IPS DF 6.9 (cell line): ENCODE data around the gene ITGA6.

ENCODE experiments used
- DNase-seq: peaks from one replicate; pipeline ENCODE4 v3.0.0-alpha.2; 2013; ENCODE audit warnings: low read depth, low spot score
- H3K27ac ChIP-seq: one replicate; pipeline ENCODE4 v1.5.1; 2013; ENCODE audit warnings: low read length, control low read depth
- H3K27me3 ChIP-seq: 2 replicates; pipeline ENCODE4 v1.6.1; 2013; ENCODE audit warnings: mild to moderate bottlenecking, low read length; ENCODE audit not compliant: control insufficient read depth, insufficient read depth
- H3K36me3 ChIP-seq: 2 replicates; pipeline ENCODE4 v1.6.1; 2013; ENCODE audit warnings: low read length; ENCODE audit not compliant: control insufficient read depth, insufficient read depth
- H3K4me1 ChIP-seq: 2 replicates; pipeline ENCODE4 v1.6.1; 2013; ENCODE audit warnings: low read length; ENCODE audit not compliant: control insufficient read depth, insufficient read depth
- H3K4me3 ChIP-seq: 2 replicates; pipeline ENCODE4 v1.5.1; 2013; ENCODE audit warnings: mild to moderate bottlenecking, low read length
- H3K9me3 ChIP-seq: 2 replicates; pipeline ENCODE4 v1.6.1; 2013; ENCODE audit warnings: low read length, inconsistent platforms; ENCODE audit not compliant: control insufficient read depth, insufficient read depth
- WGBS: extraction: QIAGEN DNeasy Blood & Tissue Kit; methylation state at CpG from one replicate; pipeline ENCODE4 v1.1.7; 2013; ENCODE audit warnings: mixed read lengths, missing lambda C conversion rate; ENCODE audit not compliant: insufficient read length, insufficient coverage; 5-methylcytosine and 5-hydroxymethylcytosine counted together

ITGA6 gene

DNA sequence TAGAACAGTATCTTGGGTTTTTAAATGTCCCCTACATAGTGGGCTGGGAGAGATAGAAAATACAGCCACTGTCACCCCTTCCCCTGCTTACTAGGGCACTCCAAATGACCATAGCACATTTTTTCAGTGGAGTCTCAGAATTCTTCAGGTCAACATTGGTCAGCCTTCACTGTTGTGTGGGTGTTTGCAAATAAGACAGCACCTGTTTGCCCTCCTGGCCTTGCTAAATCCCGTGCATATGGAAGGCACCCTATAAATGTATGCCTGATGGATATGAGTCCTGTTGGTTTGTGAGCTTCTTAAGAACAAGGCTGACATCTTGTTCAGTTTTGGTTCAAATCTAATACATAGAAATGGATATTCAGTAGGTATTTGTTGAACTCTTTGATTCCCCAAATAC, 12.5 kb downstream of the ITGA6 start:
- Histone ChIP-seq H3K9me3 (no peaks in the 10 kb centered on the region), H3K4me3 (no peak overlapping the region), H3K27ac (no peak overlapping the region), H3K27me3 (no peaks in the 10 kb centered on the region), H3K36me3 (peaks cover 2% of the 10 kb centered on the region; the same call in 1 of the 2 replicates), H3K4me1 (peaks cover 11% of the 10 kb centered on the region)
- WGBS: no CpG with 5 or more reads among the region's 1 CpG
- no peak for DNase-seq

DNA sequence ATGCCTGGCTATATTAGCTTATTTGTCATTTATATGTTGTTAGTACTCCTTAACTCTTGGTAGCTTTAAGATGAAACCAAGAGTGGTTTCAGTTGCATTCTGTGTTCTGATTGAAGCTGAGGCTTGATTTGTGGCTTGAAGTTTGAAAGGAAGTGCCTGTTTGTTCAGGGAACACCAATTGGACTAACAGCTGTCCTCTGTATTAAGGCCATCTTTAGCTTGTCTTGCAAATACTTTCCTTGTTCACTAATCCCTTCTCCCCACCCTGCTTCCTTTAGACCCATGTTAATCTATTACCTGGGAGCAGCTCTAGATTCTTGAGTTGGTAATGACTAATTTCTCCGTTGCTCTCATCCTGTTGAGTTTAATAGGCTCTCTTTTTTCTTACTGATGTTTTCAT, 13.4 kb downstream of the ITGA6 start:
- DNase-seq: no peak
- Histone ChIP-seq H3K4me3 (no peak overlapping the region), H3K4me1 (peaks cover 6% of the 10 kb centered on the region; the same call in 1 of the 2 replicates), H3K27me3 (no peaks in the 10 kb centered on the region), H3K36me3 (peaks cover 2% of the 10 kb centered on the region; the same call in 1 of the 2 replicates), H3K27ac (no peak overlapping the region), H3K9me3 (no peaks in the 10 kb centered on the region)
- no CpG with 5 or more reads among the region's 1 CpG for WGBS

DNA sequence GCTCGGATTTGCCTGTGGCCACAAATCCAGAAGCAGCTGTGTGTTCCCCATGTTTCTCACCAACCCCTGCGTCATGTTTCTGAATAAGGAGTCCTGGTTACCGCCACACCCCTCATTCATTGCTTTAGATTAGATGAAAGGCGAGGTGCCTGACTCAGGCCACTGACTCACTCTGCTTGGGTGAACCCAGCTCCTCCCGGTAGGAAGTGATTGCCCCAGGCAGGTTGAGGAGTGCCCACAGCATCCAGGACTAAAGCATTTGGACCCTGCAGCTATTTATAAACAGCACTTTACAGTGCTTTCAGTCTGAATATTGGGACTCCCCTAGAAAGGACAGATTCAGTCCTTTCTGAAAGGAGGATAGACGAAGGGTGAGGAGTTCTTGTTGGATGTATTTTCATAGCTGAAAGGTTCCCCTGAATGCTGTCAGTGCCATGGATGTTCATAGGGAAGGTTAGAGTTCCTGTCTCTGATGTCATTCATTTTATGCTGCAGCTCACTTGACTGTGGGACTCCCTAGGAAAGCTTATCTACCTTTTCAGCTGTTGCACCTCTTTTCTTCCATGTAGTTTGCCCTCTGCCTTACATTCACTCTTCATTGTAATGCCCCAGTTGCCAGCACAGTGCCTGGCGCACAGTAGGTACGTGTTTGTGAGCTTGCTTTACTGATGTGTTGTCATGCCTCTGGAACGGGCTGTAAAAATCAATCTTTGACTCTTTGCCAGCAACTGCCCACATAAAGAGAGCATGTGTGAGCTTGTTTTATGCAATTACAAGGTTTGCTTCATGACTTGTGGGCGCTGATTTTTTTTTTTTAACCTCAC, 14.9 kb downstream of the ITGA6 start:
- no peak overlapping the region for H3K4me3 ChIP-seq
- H3K9me3 ChIP-seq: no peaks in the 10 kb centered on the region
- DNase-seq: no peak
- no CpG with 5 or more reads among the region's 10 CpGs for WGBS
- no peaks in the 10 kb centered on the region for H3K27me3 ChIP-seq
- H3K27ac ChIP-seq: no peak overlapping the region
- H3K4me1 ChIP-seq: peaks cover 4% of the 10 kb centered on the region; the same call in 1 of the 2 replicates
- H3K36me3 ChIP-seq: peaks cover 2% of the 10 kb centered on the region; the same call in 1 of the 2 replicates

DNA sequence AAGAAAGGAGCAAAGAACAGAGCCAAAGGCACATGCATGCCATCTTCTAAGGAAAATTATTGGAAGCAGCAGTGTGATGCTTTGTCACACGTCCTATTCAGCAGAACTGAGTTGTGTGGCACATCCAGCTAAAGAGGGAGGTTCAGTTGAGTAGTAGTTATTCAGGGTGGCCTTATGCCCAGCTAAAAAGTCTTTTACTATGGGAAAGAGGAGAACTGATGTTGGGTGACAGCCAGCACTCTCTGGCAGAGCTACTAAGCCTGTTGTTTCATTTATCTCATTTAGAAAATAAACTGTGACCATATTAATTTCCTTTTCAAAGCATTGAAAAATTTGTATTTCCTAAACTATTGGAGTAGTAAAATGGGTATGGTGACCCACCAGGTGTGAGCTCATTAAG, 18.5 kb downstream of the ITGA6 start:
- Histone ChIP-seq H3K9me3 (no peaks in the 10 kb centered on the region), H3K27me3 (no peaks in the 10 kb centered on the region), H3K36me3 (peaks cover 2% of the 10 kb centered on the region; the same call in 1 of the 2 replicates), H3K4me1 (0 out of 2 replicates have a peak, but pooled peaks cover 2% of the 10 kb centered on the region), H3K27ac (no peak overlapping the region), H3K4me3 (no peak overlapping the region)
- WGBS: no CpG with 5 or more reads among the region's 1 CpG
- DNase-seq: no peak

DNA sequence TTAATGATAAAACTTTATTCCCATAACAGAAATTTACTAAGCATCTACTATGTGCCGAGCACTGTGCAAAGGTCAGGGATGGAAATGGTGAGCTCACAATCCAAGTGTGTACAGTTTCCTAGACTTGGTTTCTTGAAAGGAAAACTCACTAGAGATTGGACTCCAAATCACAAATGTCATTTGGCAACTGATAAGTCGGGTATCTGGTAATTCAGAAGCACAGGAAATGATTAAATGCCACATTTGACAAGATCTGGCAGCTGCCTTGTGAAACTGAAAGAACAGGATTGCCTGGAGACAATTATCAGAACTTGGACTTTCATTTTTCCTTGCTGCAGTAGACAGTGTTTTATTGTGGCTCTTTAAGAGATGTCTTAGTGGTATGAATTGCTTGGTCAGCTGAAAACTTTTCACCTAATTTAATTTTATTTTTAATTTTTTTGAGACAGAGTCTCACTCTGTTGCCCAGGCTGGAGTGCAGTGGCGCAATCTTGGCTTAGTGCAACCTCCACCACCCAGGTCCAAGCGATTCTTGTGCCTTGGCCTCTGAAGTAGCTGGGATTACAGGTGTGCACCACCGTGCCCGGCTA, 19.2 kb downstream of the ITGA6 start:
- Histone ChIP-seq H3K4me3 (no peak overlapping the region), H3K27me3 (no peaks in the 10 kb centered on the region)

DNA sequence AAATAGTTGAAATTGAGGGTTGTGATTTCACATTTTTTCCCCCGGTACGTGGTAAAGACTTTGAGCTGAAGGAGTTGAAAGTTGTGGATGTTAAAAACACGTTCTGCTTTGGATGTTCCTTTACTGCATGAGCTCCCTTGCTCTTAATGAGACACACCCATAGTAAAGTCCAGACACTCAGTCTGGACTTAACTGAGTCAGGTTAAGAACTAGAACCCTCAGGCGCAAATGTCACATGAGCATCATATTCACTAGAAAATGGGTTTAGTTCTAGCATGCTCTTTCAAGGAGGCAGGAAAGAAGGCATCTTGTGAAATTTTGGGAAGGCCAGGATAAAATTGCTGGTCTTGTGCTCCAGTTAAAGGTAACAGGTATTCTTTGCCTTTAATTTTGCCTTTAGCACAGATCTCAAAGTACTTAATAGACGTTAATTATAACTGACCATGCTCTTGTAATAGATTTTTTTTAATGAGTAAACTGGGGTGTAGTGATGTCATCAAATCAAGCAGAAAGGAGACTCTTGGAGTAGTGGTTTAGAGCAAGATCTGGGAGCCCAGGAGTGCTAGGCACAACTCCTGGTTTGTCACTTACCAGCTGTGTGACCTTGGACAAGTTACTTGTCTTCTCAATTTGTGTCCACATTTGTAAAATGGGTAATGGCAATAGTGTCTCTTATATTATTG, 20.6 kb downstream of the ITGA6 start:
- peaks cover 4% of the 10 kb centered on the region; the same call in 1 of the 2 replicates for H3K4me1 ChIP-seq
- H3K9me3 ChIP-seq: no peaks in the 10 kb centered on the region
- WGBS: no CpG with 5 or more reads among the region's 5 CpGs
- H3K27me3 ChIP-seq: no peaks in the 10 kb centered on the region
- H3K36me3 ChIP-seq: peaks cover 2% of the 10 kb centered on the region; the same call in 1 of the 2 replicates
- H3K27ac ChIP-seq: no peak overlapping the region
- DNase-seq: no peak
- H3K4me3 ChIP-seq: no peak overlapping the region

More for the DNA sequence above, 19.2 kb downstream of the ITGA6 start:
- H3K9me3 ChIP-seq: no peaks in the 10 kb centered on the region
- no peak overlapping the region for H3K27ac ChIP-seq
- H3K36me3 ChIP-seq: peaks cover 2% of the 10 kb centered on the region; the same call in 1 of the 2 replicates
- 0 out of 2 replicates have a peak, but pooled peaks cover 2% of the 10 kb centered on the region for H3K4me1 ChIP-seq
- no CpG with 5 or more reads among the region's 6 CpGs for WGBS
- no peak for DNase-seq

DNA sequence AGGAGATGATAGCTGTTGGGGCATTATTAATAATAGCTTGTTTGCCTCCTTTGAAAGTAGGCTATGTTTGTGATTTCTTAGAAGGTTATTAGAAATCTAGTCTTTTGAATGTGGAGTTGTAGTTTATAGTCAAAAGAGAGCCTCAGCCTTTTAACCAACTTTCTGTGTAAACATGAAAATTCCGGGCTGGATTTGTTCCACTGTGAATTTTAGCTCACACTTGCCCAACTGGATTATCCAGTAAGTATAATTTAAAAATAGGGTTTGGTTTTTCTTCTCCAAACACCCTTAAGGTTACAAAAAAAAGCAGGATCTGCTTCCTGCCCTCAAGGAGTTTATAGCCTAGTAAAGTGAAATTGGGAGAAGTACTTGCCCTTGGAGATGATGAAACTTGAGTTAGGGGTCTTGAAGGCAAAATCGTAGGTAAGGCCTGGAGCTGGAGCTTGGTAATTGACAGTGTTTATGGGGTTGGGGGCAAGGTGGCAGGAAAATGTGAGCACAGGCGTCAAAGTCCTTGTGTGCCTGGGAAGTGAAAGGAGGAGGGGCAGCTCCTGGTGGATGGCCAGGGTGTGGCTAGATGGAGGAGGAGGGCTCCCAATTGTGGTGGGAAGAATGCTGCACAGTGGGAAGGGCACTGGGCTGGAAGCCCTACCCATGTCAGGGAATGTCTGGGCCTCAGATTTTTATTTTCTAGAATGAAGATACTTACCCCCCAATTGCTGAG, 21.3 kb downstream of the ITGA6 start:
- no peaks in the 10 kb centered on the region for H3K27me3 ChIP-seq
- H3K9me3 ChIP-seq: no peaks in the 10 kb centered on the region
- no CpG with 5 or more reads among the region's 3 CpGs for WGBS
- peaks cover 4% of the 10 kb centered on the region for H3K4me1 ChIP-seq
- no peak overlapping the region for H3K27ac ChIP-seq
- H3K36me3 ChIP-seq: peaks cover under 1% of the 10 kb centered on the region; the same call in 1 of the 2 replicates
- no peak for DNase-seq
- H3K4me3 ChIP-seq: no peak overlapping the region

DNA sequence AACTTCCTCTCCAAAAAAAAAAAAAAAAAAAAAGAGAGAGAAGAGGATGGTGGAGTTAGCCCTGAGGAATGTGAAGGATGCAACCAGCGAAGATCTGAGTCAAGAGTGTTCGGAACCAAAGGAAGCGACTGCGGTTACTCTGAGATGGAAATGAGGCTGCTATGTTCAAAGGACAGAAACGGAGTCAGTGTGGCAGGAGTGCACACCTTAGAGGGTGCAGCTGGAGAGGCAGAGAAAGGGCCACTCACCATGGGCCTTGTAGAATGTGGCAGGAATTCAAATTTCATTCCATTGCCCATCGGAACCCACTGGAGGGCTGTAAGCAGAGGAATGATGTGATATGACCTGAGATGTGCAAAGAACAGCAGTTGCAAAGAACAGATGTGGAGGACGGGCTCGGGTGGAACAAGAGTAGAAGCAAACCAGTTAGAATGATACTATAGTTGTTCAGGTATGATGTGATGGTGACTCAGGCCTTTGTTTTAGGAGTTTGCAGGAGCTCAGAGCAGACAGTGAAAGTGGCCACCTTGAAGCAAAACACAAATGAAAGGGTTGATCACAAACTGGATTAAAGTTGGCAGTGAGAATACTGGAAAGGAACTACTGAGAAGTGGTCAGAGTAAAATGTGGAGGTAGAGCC, 22.6 kb downstream of the ITGA6 start:
- Histone ChIP-seq H3K27me3 (no peaks in the 10 kb centered on the region), H3K4me3 (no peak overlapping the region), H3K4me1 (peaks cover 6% of the 10 kb centered on the region), H3K36me3 (no peaks in the 10 kb centered on the region), H3K27ac (no peak overlapping the region), H3K9me3 (no peaks in the 10 kb centered on the region)
- no CpG with 5 or more reads among the region's 8 CpGs for WGBS
- DNase-seq: no peak

DNA sequence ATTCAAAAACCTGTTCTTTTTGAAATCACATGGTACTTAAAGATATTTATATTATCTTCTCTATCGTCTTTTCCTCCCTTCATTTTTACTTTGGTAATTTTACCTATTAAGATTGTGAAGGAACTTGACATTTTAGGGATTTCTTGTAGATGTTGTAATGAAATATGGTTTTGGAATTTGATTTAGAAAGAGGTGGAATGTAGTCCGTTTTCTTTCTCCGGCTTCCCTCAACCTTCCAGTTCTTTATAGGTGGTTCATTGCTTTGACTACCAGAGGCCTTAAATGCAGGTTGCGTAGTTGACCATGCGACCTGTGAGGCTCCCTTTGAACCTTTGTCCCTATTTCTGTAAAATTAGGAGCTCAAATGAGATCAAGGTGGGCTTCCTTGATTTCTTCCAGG, 24.5 kb downstream of the ITGA6 start:
- 100% methylated on average over 1 of the region's 5 CpGs for WGBS
- Histone ChIP-seq H3K9me3 (no peaks in the 10 kb centered on the region), H3K4me3 (no peak overlapping the region), H3K4me1 (peaks cover 8% of the 10 kb centered on the region), H3K36me3 (no peaks in the 10 kb centered on the region), H3K27ac (no peak overlapping the region), H3K27me3 (no peaks in the 10 kb centered on the region)
- DNase-seq: no peak
